Activated CD8-positive, alpha-beta T cell treated with anti-CD3 and anti-CD28 coated beads for 36 hours (primary cell): ENCODE data around the gene KDM4C. TPM values are rescaled to one million over a fixed set of nuclear protein-coding genes. Genes with fewer than 3 reads are reported as not detected.

ENCODE experiments used
- ATAC-seq: fragments of 200-7000 bp; cut with Tn5 transposase; one replicate; pipeline ENCODE4 v1.10.0; 2021; ENCODE audit warnings: mild to moderate bottlenecking, moderate library complexity
- CTCF ChIA-PET: fragments of 350-600 bp; sonication (Branson Sonifier 250); formaldehyde crosslinking; loops from one replicate; lab custom pipeline; 2021; ENCODE audit warnings: antibody characterized with exemption; lab: Charles Lee
- POLR2A ChIA-PET: fragments of 350-600 bp; sonication (Branson Sonifier 250); formaldehyde crosslinking; loops from one replicate; lab custom pipeline; 2021; ENCODE audit warnings: antibody characterized with exemption; lab: Charles Lee
- DNase-seq: peaks from one replicate; pipeline ENCODE4 v3.0.0-alpha.2; 2020
- H3K27ac Mint-ChIP-seq: one replicate; pipeline ENCODE4 v1.8.0; 2021; ENCODE audit warnings: mild to moderate bottlenecking, mixed read lengths
- H3K27me3 Mint-ChIP-seq: one replicate; pipeline ENCODE4 v1.8.0; 2021; ENCODE audit warnings: mixed read lengths
- H3K36me3 Mint-ChIP-seq: one replicate; pipeline ENCODE4 v1.8.0; 2021; ENCODE audit warnings: low read depth, mixed read lengths
- H3K4me1 Mint-ChIP-seq: one replicate; pipeline ENCODE4 v1.8.0; 2021; ENCODE audit warnings: low read depth, mixed read lengths
- H3K4me3 Mint-ChIP-seq: one replicate; pipeline ENCODE4 v1.8.0; 2021; ENCODE audit warnings: mild to moderate bottlenecking, moderate library complexity, mixed read lengths
- H3K9me3 Mint-ChIP-seq: one replicate; pipeline ENCODE4 v1.8.0; 2021; ENCODE audit warnings: mixed read lengths
- CTCF ChIP-seq: fragments of 200-600 bp; IDR thresholded peaks from one replicate; pipeline ENCODE4 v1.8.0; 2022; ENCODE audit warnings: antibody characterized with exemption, mild to moderate bottlenecking
- intact Hi-C: fragments of 100-400 bp; cut with micrococcal nuclease; formaldehyde crosslinking; loops from one replicate; pipeline ENCODE4 v1.10.0; 2022
- total RNA-seq, 2 experiments: library from RNA; stranded (reverse); gene quantifications; one replicate each; pipeline ENCODE4 v1.2.3, GENCODE V29; 2021

Gene KDM4C
- total RNA-seq, 2 experiments from 2014 or later: 31.1 to 32.9 TPM

- ChIA-PET POLR2A (interaction anchor here (0.8 kb wide), 1 partner anchor 52 kb away, joined by 3 read pairs; no protein-coding TSS in a partner anchor), CTCF (interaction anchor here (1.5 to 1.7 kb wide), 2 partner anchors 14 to 17 kb away, joined by 4 read pairs; no protein-coding TSS in a partner anchor)
- TF ChIP-seq CTCF: no peak
- intact Hi-C loops: no loop called here
- H3K27ac Mint-ChIP-seq: no peak overlapping the region
- H3K9me3 Mint-ChIP-seq: no peaks in the 10 kb centered on the region
- H3K4me3 Mint-ChIP-seq: no peak overlapping the region
- DNase-seq (no peak), ATAC-seq (no peak)
- no peaks in the 10 kb centered on the region for H3K27me3 Mint-ChIP-seq
- peaks cover 59% of the 10 kb centered on the region for H3K4me1 Mint-ChIP-seq
- peaks cover 18% of the 10 kb centered on the region for H3K36me3 Mint-ChIP-seq
These were observed 168.1 kb downstream of the KDM4C start for GRCh38 chr9:6925836-6926235.

GRCh38 chr9:6926436-6926835 lies 168.7 kb downstream of the KDM4C start:
- peaks cover 55% of the 10 kb centered on the region for H3K4me1 Mint-ChIP-seq
- H3K36me3 Mint-ChIP-seq: peaks cover 14% of the 10 kb centered on the region

GRCh38 chr9:6927838-6928237 lies 170.1 kb downstream of the KDM4C start:
- Mint-ChIP-seq H3K4me3 (no peak overlapping the region), H3K27ac (no peak overlapping the region), H3K36me3 (peaks cover 14% of the 10 kb centered on the region), H3K4me1 (peaks cover 51% of the 10 kb centered on the region), H3K9me3 (no peaks in the 10 kb centered on the region), H3K27me3 (no peaks in the 10 kb centered on the region)
- no peak for DNase-seq
- ATAC-seq: no peak
- CTCF ChIA-PET: no interaction called here
- POLR2A ChIA-PET: no interaction called here
- no peak for TF ChIP-seq CTCF
- intact Hi-C loops: no loop called here

More at GRCh38 chr9:6926436-6926835, 168.7 kb downstream of the KDM4C start:
- no peak for DNase-seq
- Mint-ChIP-seq H3K27me3 (no peaks in the 10 kb centered on the region), H3K4me3 (no peak overlapping the region), H3K27ac (no peak overlapping the region), H3K9me3 (no peaks in the 10 kb centered on the region)
- TF ChIP-seq CTCF: no peak
- no peak for ATAC-seq
- CTCF ChIA-PET: interaction anchor here (1.5 to 1.7 kb wide), 2 partner anchors 15 to 18 kb away, joined by 4 read pairs; no protein-coding TSS in a partner anchor
- intact Hi-C loops: no loop called here
- POLR2A ChIA-PET: interaction anchor here (0.8 kb wide), 1 partner anchor 53 kb away, joined by 3 read pairs; no protein-coding TSS in a partner anchor

- H3K4me3 Mint-ChIP-seq: no peak overlapping the region
- POLR2A ChIA-PET: interaction anchor here (0.7 kb wide), 1 partner anchor 55 kb away, joined by 3 read pairs; no protein-coding TSS in a partner anchor
- intact Hi-C loops: no loop called here
- no peak overlapping the region for H3K27ac Mint-ChIP-seq
- CTCF ChIA-PET: no interaction called here
- H3K9me3 Mint-ChIP-seq: peaks cover 1% of the 10 kb centered on the region
- H3K4me1 Mint-ChIP-seq: peaks cover 44% of the 10 kb centered on the region
- ATAC-seq (no peak), DNase-seq (no peak)
- H3K27me3 Mint-ChIP-seq: no peaks in the 10 kb centered on the region
- no peak for TF ChIP-seq CTCF
- peaks cover 11% of the 10 kb centered on the region for H3K36me3 Mint-ChIP-seq
These were observed 171.1 kb downstream of the KDM4C start for GRCh38 chr9:6928863-6929262.

- CTCF ChIA-PET: no interaction called here
- POLR2A ChIA-PET: interaction anchor here (0.7 kb wide), 1 partner anchor 56 kb away, joined by 3 read pairs; no protein-coding TSS in a partner anchor
- intact Hi-C loops: no loop called here
- H3K4me3 Mint-ChIP-seq: no peak overlapping the region
- peaks cover 11% of the 10 kb centered on the region for H3K36me3 Mint-ChIP-seq
- no peaks in the 10 kb centered on the region for H3K27me3 Mint-ChIP-seq
- no peak for ATAC-seq
- no peak for TF ChIP-seq CTCF
- peaks cover 41% of the 10 kb centered on the region for H3K4me1 Mint-ChIP-seq
- no peak for DNase-seq
- peaks cover 1% of the 10 kb centered on the region for H3K9me3 Mint-ChIP-seq
- no peak overlapping the region for H3K27ac Mint-ChIP-seq
These were observed 171.9 kb downstream of the KDM4C start for GRCh38 chr9:6929441-6930215.
